Endothelial cell of umbilical vein (primary cell): ENCODE data around the gene APC2. TPM values are rescaled to one million over a fixed set of nuclear protein-coding genes. Genes with fewer than 3 reads are reported as not detected.
A peak's percentile ranks its signal among the peaks of the same experiment; 100 is the strongest.

Experiments used
- BruUV-seq: library from RNA; stranded (reverse); fragments of 400-500 nt; replicated peaks from 2 replicates; lab custom pipeline; 2021; lab: Mats Ljungman, UMichigan
- CTCF ChIA-PET: fragments of 300-600, 350-600 bp; sonication (Branson Sonifier 250); formaldehyde crosslinking; loops from one replicate; lab custom pipeline; 2021; ENCODE audit warnings: antibody characterized with exemption, inconsistent platforms; lab: Charles Lee
- POLR2A ChIA-PET: fragments of 300-600, 350-600 bp; sonication (Branson Sonifier 250); formaldehyde crosslinking; loops from one replicate; lab custom pipeline; 2021; ENCODE audit warnings: antibody characterized with exemption, inconsistent platforms; lab: Charles Lee
- DNase-seq: peaks from one replicate; pipeline ENCODE4 v3.0.0-alpha.2; 2011; ENCODE audit warnings: low read depth, low spot score
- FAIRE-seq: peaks from 2 replicates; lab custom pipeline; 2011; peaks lifted over from hg19 to GRCh38; lab: Jason Lieb, UNC
- H2AFZ ChIP-seq: 2 replicates; pipeline ENCODE4 v1.6.0; 2012; ENCODE audit warnings: low read depth, low read length, control low read depth, inconsistent platforms
- H3K27ac ChIP-seq: 2 replicates; pipeline ENCODE4 v1.5.1; 2011; ENCODE audit warnings: low read depth, mild to moderate bottlenecking, control low read depth, low read length, moderate library complexity; ENCODE audit not compliant: insufficient read depth
- H3K27me3 ChIP-seq, 2 experiments: 2 replicates each; pipeline versions ENCODE4 v1.6.0 to v1.6.1; 2011; ENCODE audit warnings: low read length in 2 of 2, mixed read lengths in 1 of 2; ENCODE audit not compliant: control insufficient read depth in 2 of 2, insufficient read depth in 2 of 2
- H3K36me3 ChIP-seq, 2 experiments: 2 replicates in 1 of 2; 3 replicates in 1 of 2; pipeline ENCODE4 v1.5.1; 2011; ENCODE audit warnings: low read length in 2 of 2, mild to moderate bottlenecking in 1 of 2, moderate library complexity in 1 of 2; ENCODE audit not compliant: control insufficient read depth in 2 of 2, insufficient read depth in 2 of 2; ENCODE audit errors: extremely low read depth in 1 of 2
- H3K4me1 ChIP-seq: 3 replicates; pipeline ENCODE4 v1.5.1; 2011; ENCODE audit warnings: mild to moderate bottlenecking, low read length; ENCODE audit not compliant: control insufficient read depth, insufficient read depth; ENCODE audit errors: extremely low read depth
- H3K4me2 ChIP-seq: 2 replicates; pipeline ENCODE4 v1.6.1; 2011; ENCODE audit warnings: low read length, control low read depth, mixed read lengths; ENCODE audit not compliant: insufficient read depth
- H3K4me3 ChIP-seq, 3 experiments: fragments of 200-600 bp in 1 of 3; sonication (generic), shearing (Covaris generic) in 1 of 3; replicated peaks in 1 of 3; 2 replicates each; pipeline ENCODE4 v1.5.1; 2011 to 2016; ENCODE audit warnings: control low read depth in 3 of 3, low read length in 3 of 3, mild to moderate bottlenecking in 2 of 3, inconsistent platforms in 1 of 3, low read depth in 1 of 3, moderate library complexity in 1 of 3; ENCODE audit not compliant: insufficient read depth in 1 of 3
- H3K79me2 ChIP-seq: 2 replicates; pipeline ENCODE4 v1.6.0; 2012; ENCODE audit warnings: low read length, inconsistent platforms; ENCODE audit not compliant: control insufficient read depth, insufficient read depth
- H3K9ac ChIP-seq: replicated peaks from 2 replicates; pipeline ENCODE3; 2011; ENCODE audit warnings: low read length, control low read depth; ENCODE audit not compliant: insufficient read depth; ENCODE audit errors: extremely low read depth
- H3K9me1 ChIP-seq: replicated peaks from 3 replicates; pipeline ENCODE4 v1.6.0; 2011; ENCODE audit warnings: mild to moderate bottlenecking, low read length; ENCODE audit not compliant: control insufficient read depth, insufficient read depth; ENCODE audit errors: extremely low read depth
- H3K9me3 ChIP-seq: replicated peaks from 2 replicates; pipeline ENCODE4 v1.5.1; 2012; ENCODE audit warnings: low read length, inconsistent platforms; ENCODE audit not compliant: control insufficient read depth, insufficient read depth
- H4K20me1 ChIP-seq: replicated peaks from 2 replicates; pipeline ENCODE3; 2011; ENCODE audit warnings: mild to moderate bottlenecking, low read length; ENCODE audit not compliant: control insufficient read depth, insufficient read depth; ENCODE audit errors: extremely low read depth
- EZH2 ChIP-seq: IDR thresholded peaks from 2 replicates; pipeline ENCODE4 v1.6.1; 2012; ENCODE audit warnings: borderline replicate concordance, low read depth, mild to moderate bottlenecking, moderate library complexity, low read length, inconsistent platforms; ENCODE audit not compliant: severe bottlenecking
- MYC ChIP-seq: IDR thresholded peaks from one replicate; pipeline ENCODE4 v1.6.1; 2011; ENCODE audit warnings: mild to moderate bottlenecking, low read depth, low read length
- dilution Hi-C: fragments of 300-500 bp; cut with MboI; formaldehyde crosslinking; loops from one replicate; pipeline ENCODE4 v1.15.0; 2019; ENCODE audit warnings: low sequenced_read_pairs; ENCODE audit not compliant: extremely low pct_ligation_motif_present
- intact Hi-C: fragments of 100-400 bp; cut with micrococcal nuclease; formaldehyde crosslinking; loops from one replicate; pipeline ENCODE4 v1.10.0; 2022
- polyA plus RNA-seq, 4 experiments: library from polyadenylated mRNA; depleted of rRNA in 3 of 4; stranded (reverse) in 3 of 4; unstranded in 1 of 4; fragments of >200 nt; gene quantifications; 2 replicates each; pipeline versions ENCODE4 v1.2.1 to v1.2.3, GENCODE V29; 2011 to 2012; ENCODE audit warnings: missing spikeins in 1 of 4
- total RNA-seq: library from RNA; stranded (reverse); gene quantifications from 2 replicates; pipeline ENCODE4 v1.2.3, GENCODE V29; 2021
- TF ChIP-seq, protein P1 (sequence below), 2 donors: IDR thresholded peaks; 1 replicate in 1 of 2; 2 replicates in 1 of 2; pipeline ENCODE4 v1.5.1; 2011; ENCODE audit warnings: low read length in 2 of 2, mild to moderate bottlenecking in 2 of 2, moderate library complexity in 2 of 2, control low read depth in 1 of 2, inconsistent platforms in 1 of 2, low read depth in 1 of 2; ENCODE audit not compliant: insufficient read depth in 1 of 2; ENCODE audit errors: extremely low read depth in 1 of 2

Gene APC2
- total and polyA plus RNA-seq, 2 donors (not counting 3 experiments of a cell fraction or from before 2014, with no cell fraction given), result 0.01 to 0.04 TPM

DNA sequence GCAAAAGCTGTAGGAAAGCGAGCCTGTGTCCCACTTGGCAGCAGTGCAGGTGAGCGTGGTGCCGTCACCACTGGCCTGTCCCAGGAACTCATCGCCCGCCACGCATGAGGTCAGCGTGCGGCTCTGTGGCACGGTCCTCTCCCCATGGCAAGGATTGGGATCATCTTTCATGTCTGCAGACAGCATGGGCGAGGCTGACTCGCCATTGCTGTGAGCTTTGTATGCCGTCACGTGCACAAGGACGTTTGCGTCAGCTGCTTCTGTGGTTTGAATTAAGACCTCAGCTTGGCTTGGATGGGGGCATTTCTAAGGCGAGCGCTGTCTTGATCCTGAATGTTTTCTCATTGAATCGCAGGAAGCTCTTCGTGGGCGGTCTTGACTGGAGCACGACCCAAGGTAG is 32.8 kb upstream of the APC2 start:
- FAIRE-seq, result no peak
- no peak overlapping the region for H3K4me3 ChIP-seq
- BruUV-seq, result no TSS peak
- peaks cover 19% of the 10 kb centered on the region for H3K4me1 ChIP-seq
- CTCF ChIA-PET, result no interaction called here
- H3K36me3 ChIP-seq, result peaks cover 10 to 45% of the 10 kb centered on the region in 2 experiments
- H3K9me1 ChIP-seq, result no peaks in the 10 kb centered on the region
- POLR2A ChIA-PET, result no interaction called here
- H3K9ac ChIP-seq, result no peak overlapping the region
- no peak overlapping the region for H2AFZ ChIP-seq
- TF ChIP-seq EZH2, result no peak
- no peak overlapping the region for H3K27ac ChIP-seq
- H3K4me2 ChIP-seq, result no peak overlapping the region
- H3K79me2 ChIP-seq, result peaks cover 89% of the 10 kb centered on the region
- H3K27me3 ChIP-seq, result no peaks in the 10 kb centered on the region
- intact Hi-C loops, result no loop called here
- dilution Hi-C loops, result no loop called here
- H3K9me3 ChIP-seq, result no peaks in the 10 kb centered on the region
- no peaks in the 10 kb centered on the region for H4K20me1 ChIP-seq
- no peak for DNase-seq

DNA sequence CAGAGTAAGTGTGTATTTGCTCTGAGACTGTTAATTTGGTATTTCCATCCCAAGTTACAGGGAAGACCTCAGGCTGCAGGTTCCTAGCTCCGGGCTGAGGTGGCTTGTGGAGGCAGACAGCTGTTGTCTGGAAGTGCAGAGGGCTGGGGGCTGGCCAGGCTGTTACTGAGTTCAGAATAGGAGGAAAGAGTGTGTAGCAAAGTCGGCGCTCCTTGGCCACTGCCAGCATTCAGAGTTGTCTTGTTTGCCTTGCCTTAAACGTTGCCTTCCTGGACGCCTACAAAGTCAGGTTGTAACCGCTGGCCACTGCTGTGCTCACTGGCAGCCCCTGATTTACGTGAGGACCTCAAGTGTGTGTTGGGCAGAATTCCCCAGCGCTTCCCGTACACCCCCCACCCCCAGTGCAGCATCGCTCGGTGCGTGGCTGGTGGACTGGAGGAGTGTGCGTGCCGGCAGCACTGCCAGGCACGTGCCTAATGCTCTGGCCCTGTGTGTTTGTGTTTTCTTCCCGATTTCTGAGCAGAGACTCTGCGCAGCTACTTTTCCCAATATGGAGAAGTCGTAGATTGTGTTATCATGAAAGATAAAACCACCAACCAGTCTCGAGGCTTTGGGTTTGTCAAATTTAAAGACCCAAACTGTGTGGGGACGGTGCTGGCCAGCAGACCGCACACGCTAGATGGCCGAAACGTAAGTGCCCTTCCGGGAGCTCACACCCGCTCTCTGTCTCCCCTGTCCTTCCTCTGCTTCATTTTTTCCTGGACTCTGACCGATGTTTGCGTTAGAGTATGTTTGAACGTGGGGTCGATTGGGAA is 32.0 kb upstream of the APC2 start:
- Histone ChIP-seq H3K9me3 (no peaks in the 10 kb centered on the region), H3K4me1 (peaks cover 19% of the 10 kb centered on the region), H3K9me1 (no peaks in the 10 kb centered on the region), H2AFZ (no peak overlapping the region), H3K4me3 (no peak overlapping the region), H3K9ac (no peak overlapping the region), H4K20me1 (no peaks in the 10 kb centered on the region), H3K27ac (no peak overlapping the region), H3K4me2 (no peak overlapping the region), H3K36me3 (peaks cover 16 to 50% of the 10 kb centered on the region in 2 experiments), H3K27me3 (no peaks in the 10 kb centered on the region), H3K79me2 (peaks cover 86% of the 10 kb centered on the region)
- intact Hi-C loops, result no loop called here
- POLR2A ChIA-PET, result no interaction called here
- dilution Hi-C loops, result no loop called here
- BruUV-seq, result no TSS peak
- CTCF ChIA-PET, result no interaction called here
- DNase-seq (no peak), FAIRE-seq (peak; percentile 28)
- TF ChIP-seq, protein P1, sequence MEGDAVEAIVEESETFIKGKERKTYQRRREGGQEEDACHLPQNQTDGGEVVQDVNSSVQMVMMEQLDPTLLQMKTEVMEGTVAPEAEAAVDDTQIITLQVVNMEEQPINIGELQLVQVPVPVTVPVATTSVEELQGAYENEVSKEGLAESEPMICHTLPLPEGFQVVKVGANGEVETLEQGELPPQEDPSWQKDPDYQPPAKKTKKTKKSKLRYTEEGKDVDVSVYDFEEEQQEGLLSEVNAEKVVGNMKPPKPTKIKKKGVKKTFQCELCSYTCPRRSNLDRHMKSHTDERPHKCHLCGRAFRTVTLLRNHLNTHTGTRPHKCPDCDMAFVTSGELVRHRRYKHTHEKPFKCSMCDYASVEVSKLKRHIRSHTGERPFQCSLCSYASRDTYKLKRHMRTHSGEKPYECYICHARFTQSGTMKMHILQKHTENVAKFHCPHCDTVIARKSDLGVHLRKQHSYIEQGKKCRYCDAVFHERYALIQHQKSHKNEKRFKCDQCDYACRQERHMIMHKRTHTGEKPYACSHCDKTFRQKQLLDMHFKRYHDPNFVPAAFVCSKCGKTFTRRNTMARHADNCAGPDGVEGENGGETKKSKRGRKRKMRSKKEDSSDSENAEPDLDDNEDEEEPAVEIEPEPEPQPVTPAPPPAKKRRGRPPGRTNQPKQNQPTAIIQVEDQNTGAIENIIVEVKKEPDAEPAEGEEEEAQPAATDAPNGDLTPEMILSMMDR (IDR thresholded peaks at IDR 0.05; ENCODE audit: extremely low read depth in 1 of 2, insufficient read depth in 1 of 2, low read depth in 1 of 2, low read length in 2 of 2), result no peak
- TF ChIP-seq EZH2, result no peak
- TF ChIP-seq MYC, result no peak
